Measurements from ENCODE around the gene CYP8B1. TPM values are rescaled to one million over a fixed set of nuclear protein-coding genes. Genes with fewer than 3 reads are reported as not detected.

The CYP8B1 gene
- total RNA-seq, 4 donors from 2014 or later, result not detected

DNA sequence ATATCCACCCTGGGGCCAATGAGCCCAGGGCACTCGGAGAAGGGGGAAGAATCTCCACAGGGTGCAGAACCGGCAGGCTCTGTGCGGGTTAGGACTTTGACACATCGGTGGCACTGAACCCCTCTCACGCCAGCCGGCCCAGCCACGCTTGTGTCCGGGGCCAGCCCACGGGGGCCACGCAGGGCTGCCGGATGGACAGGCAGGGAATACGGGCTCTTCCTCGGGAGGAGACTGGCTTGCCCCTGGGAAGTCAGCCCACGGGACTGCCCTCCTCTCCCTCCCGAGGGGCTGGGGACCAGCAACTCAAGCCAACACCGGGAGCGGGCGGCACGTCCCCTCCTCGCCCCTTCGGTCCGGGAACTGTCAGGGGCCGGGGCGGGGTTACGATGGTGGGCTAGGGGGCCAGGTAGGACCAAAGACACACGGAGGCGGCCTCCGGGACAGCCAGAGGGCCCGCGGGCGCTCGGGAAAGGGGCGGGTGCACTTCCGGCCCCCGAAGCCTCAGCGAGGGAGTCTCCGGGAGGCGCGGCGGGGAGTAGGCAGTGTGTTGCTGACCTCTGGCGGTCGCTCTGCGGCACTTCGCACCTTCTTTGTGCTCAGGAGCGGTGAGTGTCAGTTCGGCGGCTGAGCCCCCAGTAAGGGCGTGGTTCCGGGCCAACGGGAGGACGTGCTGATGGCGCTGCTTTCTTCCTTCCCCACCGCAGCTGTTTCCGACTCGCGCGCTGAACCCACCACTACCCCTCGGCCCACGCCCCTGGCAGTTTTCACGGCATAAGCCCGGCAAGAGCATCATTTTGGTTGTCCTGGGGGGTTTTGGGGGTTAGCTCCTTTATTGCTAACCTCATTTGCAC is 5.1 kb upstream of the CYP8B1 start:
- peak; percentile 22 for DNase-seq
- Histone ChIP-seq H3K4me3 (peak overlapping the region; percentile 54 to 86 (median 60)), H3K27me3 (no peaks in the 10 kb centered on the region), H3K9me3 (no peaks in the 10 kb centered on the region), H3K27ac (peak overlapping the region; percentile 64 to 86 (median 79)), H3K4me1 (peaks cover 4 to 12% (median 9%) of the 10 kb centered on the region in 3 donors), H3K36me3 (no peaks in the 10 kb centered on the region)
- WGBS, 2 donors, result 5 to 7% methylated on average over 9 to 15 of the region's 61 CpGs
- TF ChIP-seq, protein P1, sequence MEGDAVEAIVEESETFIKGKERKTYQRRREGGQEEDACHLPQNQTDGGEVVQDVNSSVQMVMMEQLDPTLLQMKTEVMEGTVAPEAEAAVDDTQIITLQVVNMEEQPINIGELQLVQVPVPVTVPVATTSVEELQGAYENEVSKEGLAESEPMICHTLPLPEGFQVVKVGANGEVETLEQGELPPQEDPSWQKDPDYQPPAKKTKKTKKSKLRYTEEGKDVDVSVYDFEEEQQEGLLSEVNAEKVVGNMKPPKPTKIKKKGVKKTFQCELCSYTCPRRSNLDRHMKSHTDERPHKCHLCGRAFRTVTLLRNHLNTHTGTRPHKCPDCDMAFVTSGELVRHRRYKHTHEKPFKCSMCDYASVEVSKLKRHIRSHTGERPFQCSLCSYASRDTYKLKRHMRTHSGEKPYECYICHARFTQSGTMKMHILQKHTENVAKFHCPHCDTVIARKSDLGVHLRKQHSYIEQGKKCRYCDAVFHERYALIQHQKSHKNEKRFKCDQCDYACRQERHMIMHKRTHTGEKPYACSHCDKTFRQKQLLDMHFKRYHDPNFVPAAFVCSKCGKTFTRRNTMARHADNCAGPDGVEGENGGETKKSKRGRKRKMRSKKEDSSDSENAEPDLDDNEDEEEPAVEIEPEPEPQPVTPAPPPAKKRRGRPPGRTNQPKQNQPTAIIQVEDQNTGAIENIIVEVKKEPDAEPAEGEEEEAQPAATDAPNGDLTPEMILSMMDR (IDR thresholded peaks at IDR 0.05), result peak; percentile 88 to 96 (median 93)
- TF ChIP-seq POLR2A (IDR thresholded peaks at IDR 0.05), result no peak
- intact Hi-C loops (cut with DNase I), result loop anchor here (5.0 kb wide), 1 partner anchor 49 kb away; no protein-coding TSS in a partner anchor

DNA sequence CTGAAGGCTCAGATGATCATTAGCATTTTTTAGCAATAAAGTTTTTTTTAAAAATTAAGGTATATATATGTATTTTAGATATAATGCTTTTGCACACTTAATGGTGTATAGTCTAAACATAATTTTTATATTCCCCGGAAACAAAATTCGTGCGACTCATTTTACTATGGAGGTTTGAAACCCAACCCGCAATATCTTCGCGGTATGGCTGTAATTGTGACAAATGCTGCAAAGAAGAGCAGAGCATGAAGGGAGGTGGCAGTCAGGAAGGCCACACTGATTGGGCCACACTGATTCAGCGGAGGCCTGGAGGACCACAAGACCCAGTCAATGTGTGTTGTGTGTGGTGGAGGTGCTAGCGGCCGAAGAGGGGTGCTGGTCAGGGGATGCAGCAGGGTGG is 4.5 kb upstream of the CYP8B1 start:
- no peak for TF ChIP-seq POLR2A (IDR thresholded peaks at IDR 0.05)
- TF ChIP-seq, protein P1 (IDR thresholded peaks at IDR 0.05), result no peak
- DNase-seq, result no peak
- intact Hi-C loops (cut with DNase I), result loop anchor here (5.0 kb wide), 1 partner anchor 48 kb away; no protein-coding TSS in a partner anchor
- WGBS, 2 donors, result 82 to 86% methylated on average over 9 of the region's 9 CpGs
- Histone ChIP-seq H3K36me3 (no peaks in the 10 kb centered on the region), H3K27ac (peak overlapping the region in 3 of 4 donors; percentile 64 to 86 (median 80)), H3K4me1 (peaks cover 4 to 12% (median 9%) of the 10 kb centered on the region in 3 donors), H3K9me3 (no peaks in the 10 kb centered on the region), H3K4me3 (peak overlapping the region; percentile 54 to 86 (median 60)), H3K27me3 (no peaks in the 10 kb centered on the region)

DNA sequence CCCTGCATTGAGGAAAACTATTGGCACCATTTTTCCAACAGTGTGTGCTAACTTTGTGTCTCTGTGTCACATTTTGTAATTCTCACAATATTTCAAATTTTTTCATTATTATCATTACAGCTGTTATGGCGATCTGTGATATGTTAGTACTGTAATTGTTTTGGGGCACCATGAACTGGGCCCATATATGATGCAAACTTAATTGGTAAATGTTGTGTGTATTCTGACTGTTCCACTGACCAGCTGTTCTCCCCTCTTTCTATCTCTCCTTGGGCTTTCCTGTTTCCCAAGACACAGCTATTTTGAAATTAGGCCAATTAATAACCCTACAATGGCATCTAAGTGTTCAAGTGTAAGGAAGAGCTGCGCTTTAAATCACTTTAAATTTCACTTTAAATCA is 2.2 kb upstream of the CYP8B1 start:
- H3K36me3 ChIP-seq, result no peaks in the 10 kb centered on the region
- no peak for TF ChIP-seq POLR2A (IDR thresholded peaks at IDR 0.05)
- TF ChIP-seq, protein P1 (IDR thresholded peaks at IDR 0.05), result no peak
- H3K27ac ChIP-seq, result no peak overlapping the region
- DNase-seq, result no peak
- peaks cover 4 to 12% (median 9%) of the 10 kb centered on the region in 3 donors for H3K4me1 ChIP-seq
- H3K27me3 ChIP-seq, result no peaks in the 10 kb centered on the region
- intact Hi-C loops (cut with DNase I), result no loop called here
- H3K9me3 ChIP-seq, result no peaks in the 10 kb centered on the region
- H3K4me3 ChIP-seq, result no peak overlapping the region
- WGBS, 2 donors, result 87 to 89% methylated on average over 2 of the region's 2 CpGs

DNA sequence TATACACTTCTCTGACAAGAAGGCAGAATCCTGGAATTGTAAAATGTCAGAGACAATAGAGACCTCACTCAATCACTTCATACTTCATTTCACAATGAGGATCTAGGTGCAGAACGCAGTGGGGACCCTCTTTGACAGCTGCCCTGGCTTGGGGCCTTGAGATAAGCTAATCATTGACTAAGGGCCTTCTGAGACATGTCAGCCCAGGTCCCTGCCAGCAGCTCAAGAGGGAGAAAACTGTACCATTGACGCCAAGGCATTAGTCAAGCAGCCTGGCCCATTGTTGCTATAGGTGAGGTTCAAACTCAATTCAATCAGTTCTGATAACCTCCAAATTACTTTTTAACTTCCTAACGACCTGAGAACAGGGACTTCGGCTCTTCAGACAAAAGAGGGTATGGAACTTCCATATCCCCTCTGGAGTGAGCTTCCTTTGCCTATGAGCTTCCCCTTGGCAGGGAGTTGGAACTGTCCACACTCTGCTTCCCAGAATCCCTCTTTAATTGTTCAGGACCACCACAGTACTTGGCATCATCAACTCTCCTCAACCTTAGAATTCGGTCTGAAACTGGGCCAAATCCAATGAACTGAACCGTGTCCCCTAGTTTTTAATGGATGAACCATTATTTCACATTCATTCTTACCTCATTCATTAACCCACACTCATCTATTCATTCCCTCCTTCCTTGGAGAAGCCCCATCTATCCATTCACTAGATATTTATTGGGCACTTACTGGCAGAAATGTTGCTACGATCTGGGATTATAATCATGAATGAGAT is 1.5 kb upstream of the CYP8B1 start:
- Histone ChIP-seq H3K27me3 (no peaks in the 10 kb centered on the region), H3K4me1 (peaks cover 4 to 12% (median 9%) of the 10 kb centered on the region in 3 donors), H3K4me3 (no peak overlapping the region), H3K27ac (no peak overlapping the region), H3K9me3 (no peaks in the 10 kb centered on the region), H3K36me3 (no peaks in the 10 kb centered on the region)
- intact Hi-C loops (cut with DNase I), result no loop called here
- WGBS, 2 donors, result 77 to 78% methylated on average over 5 to 7 of the region's 7 CpGs
- DNase-seq, result no peak
- TF ChIP-seq, protein P1 (IDR thresholded peaks at IDR 0.05), result no peak

DNA sequence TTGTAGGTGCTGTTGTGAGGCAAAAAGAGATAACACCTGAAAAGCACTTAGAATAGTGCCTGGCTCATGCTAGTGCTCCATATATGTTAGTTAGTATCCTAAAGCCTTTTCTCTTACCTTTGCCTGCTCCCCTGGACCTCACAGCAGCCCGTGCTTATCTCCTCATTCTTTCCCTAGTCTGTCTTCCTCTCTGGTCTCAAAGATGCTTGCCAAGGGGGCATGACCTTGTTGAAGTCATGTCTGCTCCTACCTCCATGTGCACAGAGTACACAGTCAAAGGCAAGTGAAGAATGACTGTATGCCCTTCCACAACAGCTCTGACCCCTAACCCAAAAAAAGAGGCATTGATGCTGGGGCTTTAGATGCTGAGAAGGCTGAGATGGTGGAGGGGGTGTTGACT is 722 bp upstream of the CYP8B1 start:
- H3K27ac ChIP-seq, result no peak overlapping the region
- no peak for DNase-seq
- WGBS, 2 donors, result 27 to 28% methylated on average over 1 of the region's 1 CpG
- intact Hi-C loops (cut with DNase I), result no loop called here
- peaks cover 4 to 11% (median 8%) of the 10 kb centered on the region in 3 donors for H3K4me1 ChIP-seq
- TF ChIP-seq POLR2A (IDR thresholded peaks at IDR 0.05), result no peak
- TF ChIP-seq, protein P1 (IDR thresholded peaks at IDR 0.05), result no peak
- no peaks in the 10 kb centered on the region for H3K27me3 ChIP-seq
- H3K36me3 ChIP-seq, result no peaks in the 10 kb centered on the region
- no peaks in the 10 kb centered on the region for H3K9me3 ChIP-seq
- no peak overlapping the region for H3K4me3 ChIP-seq

Data from esophagus squamous epithelium (tissue), 5 donors.